ENCODE data around the gene S100A16.
"Not testable (repeated sequence)": the region's sequence is repeated elsewhere in the genome, so short reads cannot be mapped to it uniquely, and the experiment has no call there.

S100A16 gene, protein sequence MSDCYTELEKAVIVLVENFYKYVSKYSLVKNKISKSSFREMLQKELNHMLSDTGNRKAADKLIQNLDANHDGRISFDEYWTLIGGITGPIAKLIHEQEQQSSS

DNA sequence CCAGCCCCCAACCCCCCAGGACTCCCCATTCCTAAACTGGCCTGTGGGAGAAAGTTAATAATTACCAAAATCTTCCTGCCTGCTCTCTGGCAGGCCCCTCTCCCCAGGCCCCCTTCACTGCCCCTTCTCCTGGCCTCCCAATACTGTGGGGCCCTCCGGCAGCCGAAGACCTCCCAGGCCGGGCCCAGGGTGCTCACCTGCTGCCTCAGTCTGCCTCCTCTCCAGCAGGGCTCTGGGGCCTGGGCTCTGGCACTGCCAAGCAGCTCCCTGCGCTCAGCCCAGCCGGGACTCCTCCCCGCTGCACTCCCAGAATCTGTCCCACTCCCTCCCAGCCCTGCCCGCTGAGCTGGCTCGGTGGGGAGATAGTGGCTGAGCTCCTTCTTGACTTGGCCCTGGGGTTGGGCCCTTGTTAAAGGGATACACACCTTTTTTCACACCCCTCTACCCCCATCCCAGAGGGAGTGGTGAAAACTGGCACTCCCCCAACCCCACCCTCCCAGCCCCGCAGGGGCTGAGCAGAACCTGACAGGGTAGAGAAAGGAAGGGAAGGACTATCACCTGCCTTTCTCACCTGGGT, at the start of gene S100A16:
Gene S100A16, minus strand, starts transcription at position 383 of the 577 bp plus-strand sequence. CDS start 4,986 bp downstream, outside the sequence.
- peak in 7 of 14 donors; percentile 17 to 70 (median 32) for DNase-seq

DNA sequence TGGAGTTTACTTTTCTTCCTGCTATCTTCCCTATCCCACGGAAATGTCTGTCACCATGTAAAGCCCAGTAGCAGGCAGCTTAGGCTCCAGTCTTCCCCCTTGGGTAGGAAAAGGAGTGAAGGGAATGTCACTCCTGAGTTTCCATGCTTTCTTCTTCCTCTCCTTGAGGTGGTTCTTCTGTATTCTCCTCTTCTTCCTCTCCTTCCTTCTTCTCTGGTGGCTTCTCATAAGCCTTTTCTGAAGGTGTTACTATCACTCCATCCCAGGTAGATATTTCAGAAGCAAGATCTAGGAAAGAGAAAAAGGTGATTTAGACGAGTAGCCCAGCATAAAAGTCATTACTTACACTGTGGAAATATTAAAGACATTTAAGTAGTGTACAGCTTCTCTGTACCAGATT, 49.3 kb upstream of the S100A16 start:
- DNase-seq: no peak

DNA sequence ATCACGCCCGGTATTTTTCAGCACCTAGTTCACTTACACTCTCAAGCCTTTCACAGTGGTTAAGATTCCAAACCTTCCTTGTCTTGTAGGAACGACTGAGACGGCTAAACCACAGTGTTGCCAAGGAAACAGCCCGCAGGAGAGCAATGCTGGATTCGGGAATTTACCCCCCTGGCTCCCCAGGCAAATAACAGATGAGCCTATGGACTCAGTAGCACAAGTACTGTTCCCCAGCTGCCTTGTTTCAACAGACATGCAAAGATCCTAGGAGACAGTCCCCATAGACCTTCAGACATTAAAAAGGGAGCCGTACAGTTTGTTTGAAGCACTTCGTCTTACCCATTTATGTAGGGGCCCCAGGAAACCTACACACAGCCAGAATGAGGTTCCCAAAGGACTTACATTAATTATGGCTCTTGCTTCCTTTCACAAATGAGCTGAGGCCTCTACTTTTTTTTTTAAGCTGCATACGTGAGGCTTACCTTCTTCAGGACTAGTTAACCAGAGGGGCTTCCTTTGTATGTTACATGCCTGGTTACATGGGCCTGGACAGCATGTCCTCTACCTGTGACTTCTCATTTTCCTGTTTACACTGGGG, 48.3 kb upstream of the S100A16 start:
- DNase-seq: no peak

DNA sequence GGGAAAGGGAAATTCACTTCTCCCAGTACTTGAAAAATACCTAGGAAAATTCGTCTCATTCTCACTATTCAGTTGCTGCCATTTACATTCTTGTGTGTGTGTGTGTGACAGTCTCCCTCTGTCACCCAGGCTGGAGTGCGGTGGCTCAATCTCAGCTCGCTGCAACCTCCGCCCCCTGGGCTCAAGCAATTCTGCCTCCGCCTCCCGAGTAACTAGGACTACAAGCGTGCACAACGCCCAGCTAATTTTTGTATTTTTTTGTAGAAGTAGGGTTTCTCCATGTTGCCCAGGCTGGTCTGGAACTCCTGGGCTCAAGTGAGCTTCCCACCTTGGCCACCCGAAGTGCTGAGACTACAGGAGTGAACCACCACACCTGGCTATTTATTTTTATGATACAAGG, 46.7 kb upstream of the S100A16 start:
- no peak for DNase-seq

DNA sequence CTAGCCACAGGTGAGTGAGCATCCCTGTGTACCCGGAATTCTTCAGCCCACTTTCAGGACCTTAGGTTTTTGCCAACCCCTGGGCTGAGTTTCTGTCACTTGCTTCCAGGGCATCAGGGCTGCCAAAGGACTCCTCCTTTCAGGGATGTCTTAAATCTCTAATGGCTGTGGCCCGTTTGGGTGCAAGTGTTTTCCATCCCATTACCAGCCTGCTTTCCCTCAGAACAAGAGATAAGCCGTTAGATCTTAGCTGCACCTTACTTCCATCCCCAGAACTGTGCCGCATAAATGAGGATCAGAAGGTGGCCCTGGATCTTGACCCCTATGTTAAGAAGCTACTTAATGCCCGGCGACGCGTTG, 46.2 kb upstream of the S100A16 start:
- DNase-seq: no peak

DNA sequence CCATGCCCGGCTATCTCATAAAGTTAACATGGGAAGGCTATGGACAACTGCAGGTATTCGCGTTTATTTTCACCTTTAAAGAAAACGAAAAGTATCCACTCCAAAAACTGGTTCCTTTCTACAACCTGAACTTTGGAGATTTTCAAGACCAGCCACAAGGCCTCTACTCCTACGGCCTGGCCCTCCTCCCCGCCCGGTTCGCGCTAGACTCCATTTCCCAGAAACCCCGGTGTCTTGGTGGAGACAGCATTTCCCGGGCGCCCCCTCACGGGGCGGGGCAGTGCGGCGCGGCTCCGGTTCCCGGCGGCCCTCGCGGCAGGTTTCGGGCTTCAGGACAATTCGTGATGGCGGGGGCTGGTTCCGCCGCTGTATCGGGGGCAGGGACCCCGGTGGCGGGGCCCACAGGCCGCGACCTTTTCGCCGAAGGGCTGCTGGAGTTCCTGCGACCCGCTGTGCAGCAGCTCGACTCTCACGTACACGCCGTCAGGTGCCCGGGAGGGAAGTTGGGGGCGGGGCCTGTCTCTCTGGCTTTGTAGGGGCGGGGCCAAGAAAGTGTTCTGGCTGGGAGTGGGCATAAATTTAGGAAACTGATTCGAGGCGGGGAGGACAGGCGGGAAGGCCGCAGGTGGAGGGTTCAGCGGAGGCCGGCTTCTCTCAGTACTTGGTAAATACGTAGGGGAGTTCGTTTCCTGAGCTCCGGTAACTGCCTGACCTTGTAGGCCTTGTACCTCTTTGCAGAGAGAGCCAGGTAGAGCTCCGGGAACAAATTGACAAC, 45.6 kb upstream of the S100A16 start, which contains the start of gene SNAPIN:
Gene SNAPIN, plus strand, starts transcription at position 304 of the 775 bp plus-strand sequence. Its CDS starts 41 bp downstream, at position 345.
- DNase-seq: peak; percentile 23 to 98 (median 88)

GRCh38 chr1:153655333-153655732, 42.4 kb upstream of the S100A16 start:
- no peak for DNase-seq

- DNase-seq: no peak
These were observed 40.0 kb upstream of the S100A16 start for GRCh38 chr1:153652805-153653500.

- no peak for DNase-seq
These were observed 38.8 kb upstream of the S100A16 start for GRCh38 chr1:153651771-153652170.

- DNase-seq: peak in 12 of 14 donors; percentile 14 to 81 (median 66)
These were observed 36.9 kb upstream of the S100A16 start for GRCh38 chr1:153649863-153650235.

DNA sequence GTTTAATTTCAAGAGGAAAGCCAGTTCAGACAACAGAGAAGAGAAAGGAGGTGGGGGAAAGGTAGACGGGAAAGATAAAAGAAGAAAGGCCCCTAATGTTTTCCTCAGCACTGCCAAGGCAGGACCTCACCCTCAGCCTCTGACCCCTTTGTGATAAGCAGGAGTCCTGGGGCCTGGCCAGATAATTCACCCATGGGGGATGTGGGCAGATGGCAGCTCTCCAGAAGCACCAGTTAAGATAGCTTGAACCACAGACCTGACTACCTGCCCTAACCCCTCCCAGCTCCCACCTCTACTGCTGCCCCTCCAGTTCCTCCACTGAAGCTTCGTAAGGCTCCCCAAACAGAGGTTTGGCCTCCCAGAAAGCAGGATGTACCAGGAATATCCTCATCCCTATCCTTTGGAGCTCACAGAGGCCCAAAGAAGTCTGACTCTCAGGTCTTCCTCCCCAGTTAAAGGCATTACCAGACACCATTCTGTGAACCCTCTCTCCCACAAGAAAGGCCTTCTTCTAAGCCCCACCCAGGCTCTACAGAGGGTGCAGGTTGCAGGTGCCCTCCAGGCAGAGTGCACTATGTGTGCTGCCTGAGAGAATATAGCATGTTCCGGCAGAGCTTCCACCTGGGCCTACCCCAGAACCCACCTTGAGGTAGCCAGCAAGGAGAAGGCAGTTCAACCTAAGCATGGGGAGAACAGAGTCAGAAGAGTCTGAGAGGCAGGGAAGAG, 36.4 kb upstream of the S100A16 start:
- no peak for DNase-seq

DNA sequence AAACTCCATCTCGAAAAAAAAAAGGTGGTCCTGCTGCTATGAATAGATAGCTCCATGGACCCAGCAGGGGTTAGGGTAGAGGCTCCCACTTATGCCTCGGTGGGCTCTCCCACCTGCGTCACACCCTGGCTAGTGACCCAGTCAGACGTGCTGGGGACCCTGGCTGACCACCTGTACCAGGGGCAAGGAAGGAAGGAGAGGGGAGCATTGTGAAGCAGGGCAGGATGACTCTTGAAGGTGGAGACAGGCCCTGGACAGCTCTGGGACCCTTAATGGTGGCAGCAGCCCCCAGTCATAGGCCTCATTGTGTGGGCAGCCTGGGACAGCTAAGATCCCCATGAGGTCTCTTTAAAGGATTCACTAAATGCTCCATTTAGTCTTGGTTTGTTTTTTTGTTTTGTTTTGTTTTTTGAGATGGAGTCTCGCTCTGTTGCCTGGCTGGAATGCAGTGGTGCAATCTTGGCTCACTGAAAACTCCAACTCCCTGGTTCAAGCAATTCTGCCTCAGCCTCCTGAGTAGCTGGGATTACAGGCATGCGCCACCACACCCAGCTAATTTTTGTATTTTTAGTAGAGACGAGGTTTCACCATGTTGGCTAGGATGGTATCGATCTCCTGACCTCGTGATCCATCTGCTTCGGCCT, 35.2 kb upstream of the S100A16 start:
- no peak for DNase-seq

- no peak for DNase-seq
These were observed 34.4 kb upstream of the S100A16 start for GRCh38 chr1:153647346-153647714.

GRCh38 chr1:153646672-153647345, 33.9 kb upstream of the S100A16 start:
- DNase-seq: no peak

DNA sequence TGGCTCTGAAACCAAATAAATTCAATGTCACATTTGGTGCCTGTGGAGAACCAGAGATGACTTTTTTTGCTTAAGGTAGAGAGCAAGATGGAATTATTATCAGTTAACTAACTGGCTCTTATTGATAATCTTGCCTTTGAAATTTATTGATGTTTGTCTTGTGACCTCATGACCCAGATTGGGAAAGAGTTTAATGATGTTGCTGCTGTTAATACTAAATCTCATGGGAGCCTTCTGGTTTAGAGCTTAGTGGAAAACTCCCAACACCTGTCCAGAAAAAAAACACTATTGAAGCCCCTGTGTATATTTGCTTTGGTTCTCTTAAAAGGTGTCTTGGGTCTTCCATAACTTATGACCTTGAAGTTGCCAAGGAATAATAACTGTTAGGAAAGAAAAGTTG, 30.9 kb upstream of the S100A16 start:
- DNase-seq: no peak

- DNase-seq: no peak
These were observed 30.2 kb upstream of the S100A16 start for GRCh38 chr1:153643100-153643499.

DNA sequence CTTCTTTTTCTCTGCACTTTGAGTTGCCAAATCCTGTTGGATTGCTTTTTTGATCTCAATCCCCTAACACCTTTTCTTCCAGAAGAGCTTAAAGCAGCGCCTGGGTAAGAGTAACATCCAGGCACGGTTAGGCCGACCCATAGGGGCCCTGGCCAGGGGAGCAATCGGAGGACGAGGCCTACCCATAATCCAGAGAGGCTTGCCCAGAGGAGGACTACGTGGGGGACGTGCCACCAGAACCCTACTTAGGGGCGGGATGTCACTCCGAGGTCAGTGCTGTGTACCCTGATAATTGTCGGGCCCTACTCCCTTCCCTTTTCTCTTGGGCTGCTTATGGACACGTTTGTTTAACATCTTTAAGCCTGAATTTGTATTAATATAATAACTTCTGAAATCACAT, 29.2 kb upstream of the S100A16 start:
- DNase-seq: no peak

GRCh38 chr1:153640861-153641260, 27.9 kb upstream of the S100A16 start:
- no peak for DNase-seq

GRCh38 chr1:153640213-153640612, 27.3 kb upstream of the S100A16 start:
- not testable (repeated sequence) for DNase-seq

GRCh38 chr1:153639280-153639679, 26.3 kb upstream of the S100A16 start:
- DNase-seq: no peak

DNA sequence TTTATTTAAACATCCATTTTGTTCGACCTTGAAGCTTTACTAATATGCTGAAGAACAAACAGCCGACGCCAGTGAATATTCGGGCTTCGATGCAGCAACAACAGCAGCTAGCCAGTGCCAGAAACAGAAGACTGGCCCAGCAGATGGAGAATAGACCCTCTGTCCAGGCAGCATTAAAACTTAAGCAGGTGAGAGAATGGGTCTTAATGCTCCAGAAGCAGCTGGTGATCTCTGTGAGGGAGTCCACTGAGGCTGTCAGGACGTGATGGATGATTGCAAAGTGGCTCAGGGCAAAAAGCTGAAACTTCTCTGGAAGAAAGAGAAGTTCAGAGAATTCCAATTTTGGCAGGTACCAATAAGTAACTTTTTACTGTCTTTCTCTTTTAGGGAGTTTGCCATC, 25.3 kb upstream of the S100A16 start:
- DNase-seq: no peak

Measured in C1 segment of cervical spinal cord (tissue), 14 donors.